CD4-positive, alpha-beta memory T cell (primary cell): ENCODE results near the gene MRNIP. TPM values are rescaled to one million over a fixed set of nuclear protein-coding genes. Genes with fewer than 3 reads are reported as not detected.
"Not testable (repeated sequence)": the region's sequence is repeated elsewhere in the genome, so short reads cannot be mapped to it uniquely, and the experiment has no call there.

Source experiments
- CTCF ChIA-PET: fragments of 350-600 bp; sonication (Branson Sonifier 250); formaldehyde crosslinking; loops from one replicate; lab custom pipeline; 2021; ENCODE audit warnings: inconsistent platforms; ENCODE audit not compliant: partially characterized antibody; lab: Charles Lee
- POLR2A ChIA-PET: fragments of 350-600 bp; sonication (Branson Sonifier 250); formaldehyde crosslinking; loops from one replicate; lab custom pipeline; 2021; ENCODE audit not compliant: partially characterized antibody; lab: Charles Lee
- DNase-seq, 5 donors: peaks; one replicate each; pipeline versions ENCODE4 v3.0.0 to v3.0.0-alpha.2; 2020 to 2022; ENCODE audit warnings: mixed read lengths in 1 of 5
- H3K27ac ChIP-seq: one replicate; pipeline ENCODE4 v1.7.0; 2013; ENCODE audit warnings: low read depth, low read length
- H3K27me3 ChIP-seq: 2 replicates; pipeline ENCODE4 v1.7.0; 2013; ENCODE audit warnings: mild to moderate bottlenecking, low read length, moderate library complexity; ENCODE audit not compliant: insufficient read depth
- H3K36me3 ChIP-seq: 2 replicates; pipeline ENCODE4 v1.7.0; 2013; ENCODE audit warnings: mild to moderate bottlenecking, low read length, moderate library complexity; ENCODE audit not compliant: insufficient read depth
- H3K4me1 ChIP-seq: 2 replicates; pipeline ENCODE4 v1.7.0; 2013; ENCODE audit warnings: mild to moderate bottlenecking, low read length, moderate library complexity; ENCODE audit not compliant: insufficient read depth
- H3K4me3 ChIP-seq, 2 donors: one replicate each; pipeline ENCODE4 v1.7.0; 2013; ENCODE audit warnings: low read length in 2 of 2, mild to moderate bottlenecking in 1 of 2
- H3K9me3 ChIP-seq, 2 donors: one replicate each; pipeline ENCODE4 v1.7.0; 2013; ENCODE audit warnings: low read length in 2 of 2, control low read depth in 1 of 2; ENCODE audit not compliant: control insufficient read depth in 1 of 2
- H3K27ac Mint-ChIP-seq, 7 donors: one replicate each; pipeline ENCODE4 v1.8.0; 2020 to 2021; ENCODE audit warnings: mixed read lengths in 7 of 7, mild to moderate bottlenecking in 6 of 7, inconsistent platforms in 3 of 7, moderate library complexity in 3 of 7
- H3K27me3 Mint-ChIP-seq, 2 donors: one replicate each; pipeline ENCODE4 v1.8.0; 2020 to 2021; ENCODE audit warnings: mixed read lengths in 2 of 2
- H3K36me3 Mint-ChIP-seq, 2 donors: one replicate each; pipeline ENCODE4 v1.8.0; 2020 to 2021; ENCODE audit warnings: mixed read lengths in 2 of 2, inconsistent platforms in 1 of 2, mild to moderate bottlenecking in 1 of 2
- H3K4me1 Mint-ChIP-seq, 4 donors: one replicate each; pipeline ENCODE4 v1.8.0; 2020 to 2021; ENCODE audit warnings: mixed read lengths in 4 of 4, mild to moderate bottlenecking in 1 of 4
- H3K4me3 Mint-ChIP-seq, 8 donors: one replicate each; pipeline ENCODE4 v1.8.0; 2020 to 2021; ENCODE audit warnings: mixed read lengths in 8 of 8, mild to moderate bottlenecking in 7 of 8, moderate library complexity in 6 of 8, inconsistent platforms in 3 of 8
- H3K9me3 Mint-ChIP-seq, 8 donors: one replicate each; pipeline ENCODE4 v1.8.0; 2020 to 2021; ENCODE audit warnings: mixed read lengths in 8 of 8, mild to moderate bottlenecking in 5 of 8, inconsistent platforms in 3 of 8, moderate library complexity in 1 of 8
- intact Hi-C: fragments of 100-400 bp; cut with micrococcal nuclease; formaldehyde crosslinking; loops from one replicate; pipeline ENCODE4 v1.15.1; 2023
- polyA plus RNA-seq, 2 donors: library from polyadenylated mRNA; unstranded; fragments of 300-500 nt; fragmentation: Illumina TruSeq; gene quantifications; one replicate each; pipeline ENCODE4 v1.2.3, GENCODE V29; 2021
- total RNA-seq, 2 experiments: library from RNA; stranded (reverse); gene quantifications; one replicate each; pipeline ENCODE4 v1.2.3, GENCODE V29; 2021

Gene MRNIP
- total and polyA plus RNA-seq, 4 experiments from 2014 or later: 11.4 to 129 (median 70.9) TPM

DNA sequence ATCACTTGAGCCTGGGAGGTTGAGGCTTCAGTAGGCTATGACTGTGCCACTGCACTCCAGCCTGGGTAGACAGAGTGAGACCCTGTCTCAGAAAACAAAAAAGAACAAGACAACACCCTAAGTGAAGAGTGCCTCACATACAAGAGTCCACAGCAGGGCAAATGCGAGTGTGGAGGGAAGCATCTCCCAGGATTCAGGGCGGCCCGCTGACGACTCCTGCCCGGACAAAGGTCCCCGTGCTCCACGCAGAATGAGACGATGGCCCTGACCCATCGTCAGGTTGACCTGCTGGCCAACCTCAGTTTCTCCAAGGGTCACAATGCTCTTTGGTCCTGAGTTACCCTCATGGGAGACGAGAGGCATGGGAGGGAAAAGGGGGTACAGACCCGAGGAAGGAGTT lies 18.3 kb downstream of the MRNIP start:
- H3K9me3 Mint-ChIP-seq: peaks cover 0 to 5% (median 2%) of the 10 kb centered on the region in 8 donors
- intact Hi-C loops: no loop called here
- POLR2A ChIA-PET: interaction anchor here (1.1 kb wide), 1 partner anchor 17 kb away, joined by 3 read pairs; no protein-coding TSS in a partner anchor

GRCh38 chr5:179839328-179840256 lies 19.0 kb downstream of the MRNIP start:
- peaks cover 41 to 66% of the 10 kb centered on the region in 2 donors for H3K36me3 Mint-ChIP-seq
- ChIA-PET CTCF (interaction anchor here (0.7 kb wide), 1 partner anchor 133 kb away, joined by 4 read pairs; no protein-coding TSS in a partner anchor), POLR2A (interaction anchor here (1.1 kb wide), 1 partner anchor 18 kb away, joined by 3 read pairs; no protein-coding TSS in a partner anchor)
- peaks cover 39% of the 10 kb centered on the region for H3K36me3 ChIP-seq
- intact Hi-C loops: loop anchor here (5.0 kb wide), 1 partner anchor 37 kb away; no protein-coding TSS in a partner anchor
- peaks cover 21% of the 10 kb centered on the region for H3K4me1 ChIP-seq
- peaks cover 12 to 26% (median 17%) of the 10 kb centered on the region in 4 donors for H3K4me1 Mint-ChIP-seq
- no peaks in the 10 kb centered on the region for H3K9me3 Mint-ChIP-seq
- no peaks in the 10 kb centered on the region for H3K9me3 ChIP-seq
- no peak overlapping the region for H3K27ac ChIP-seq
- no peak overlapping the region for H3K4me3 Mint-ChIP-seq
- H3K4me3 ChIP-seq: no peak overlapping the region
- DNase-seq: no peak
- no peaks in the 10 kb centered on the region for H3K27me3 Mint-ChIP-seq
- no peaks in the 10 kb centered on the region for H3K27me3 ChIP-seq
- H3K27ac Mint-ChIP-seq: peak overlapping the region in 5 of 7 donors; percentile 8 to 82 (median 29)

More for the DNA sequence above, 18.3 kb downstream of the MRNIP start:
- Histone ChIP-seq H3K4me1 (peaks cover 21% of the 10 kb centered on the region), H3K36me3 (peaks cover 39% of the 10 kb centered on the region), H3K27ac (no peak overlapping the region), H3K9me3 (no peaks in the 10 kb centered on the region), H3K27me3 (no peaks in the 10 kb centered on the region), H3K4me3 (no peak overlapping the region)
- H3K4me1 Mint-ChIP-seq: peaks cover 12 to 25% (median 17%) of the 10 kb centered on the region in 4 donors
- H3K27ac Mint-ChIP-seq: peak overlapping the region in 5 of 7 donors; percentile 52 to 81 (median 77)
- CTCF ChIA-PET: no interaction called here
- H3K4me3 Mint-ChIP-seq: no peak overlapping the region
- no peaks in the 10 kb centered on the region for H3K27me3 Mint-ChIP-seq
- no peak for DNase-seq
- H3K36me3 Mint-ChIP-seq: peaks cover 46 to 69% of the 10 kb centered on the region in 2 donors

DNA sequence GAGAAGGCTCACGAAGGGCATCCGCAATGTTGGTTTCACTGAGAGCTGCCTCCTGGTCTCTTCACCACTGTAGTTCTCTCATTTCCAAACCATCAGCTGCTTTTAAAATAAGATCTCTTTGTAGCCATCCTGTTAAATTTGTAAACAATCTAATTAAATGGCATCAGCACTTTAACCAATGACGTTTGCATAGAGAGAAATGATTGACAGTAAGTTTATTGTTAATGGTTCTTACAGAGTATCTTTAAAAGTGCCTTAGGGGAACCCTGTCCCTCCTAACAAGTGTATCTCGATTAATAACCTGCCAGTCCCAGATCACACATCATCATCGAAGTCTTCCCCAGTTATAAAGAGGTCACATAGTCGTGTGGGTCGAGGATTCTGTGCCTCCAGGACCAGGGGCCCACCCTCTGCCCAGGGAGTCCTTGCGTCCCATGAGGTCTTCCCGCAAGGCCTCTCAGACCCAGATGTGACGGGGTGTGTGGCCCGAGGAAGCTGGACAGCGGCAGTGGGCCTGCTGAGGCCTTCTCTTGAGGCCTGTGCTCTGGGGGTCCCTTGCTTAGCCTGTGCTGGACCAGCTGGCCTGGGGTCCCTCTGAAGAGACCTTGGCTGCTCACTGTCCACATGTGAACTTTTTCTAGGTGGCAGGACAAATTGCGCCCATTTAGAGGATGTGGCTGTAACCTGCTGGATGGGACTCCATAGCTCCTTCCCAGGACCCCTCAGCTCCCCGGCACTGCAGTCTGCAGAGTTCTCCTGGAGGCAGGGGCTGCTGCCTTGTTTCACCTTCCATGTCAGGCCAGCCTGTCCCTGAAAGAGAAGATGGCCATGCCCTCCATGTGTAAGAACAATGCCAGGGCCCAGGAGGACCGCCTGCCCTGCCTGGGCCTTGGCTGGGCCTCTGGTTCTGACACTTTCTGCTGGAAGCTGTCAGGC lies 21.3 kb downstream of the MRNIP start:
- POLR2A ChIA-PET: interaction anchor here (1.1 to 2.8 kb wide), 8 partner anchors 10 to 213 kb away, joined by 3 to 20 read pairs (median 6); partner anchors contain the start of genes MAML1, MRNIP and SQSTM1
- H3K4me1 Mint-ChIP-seq: peaks cover 12 to 26% (median 17%) of the 10 kb centered on the region in 4 donors
- CTCF ChIA-PET: interaction anchor here (0.5 to 1.7 kb wide), 6 partner anchors 10 to 75 kb away, joined by 3 to 4 read pairs (median 3); no protein-coding TSS in a partner anchor
- peaks cover 21% of the 10 kb centered on the region for H3K4me1 ChIP-seq
- no peaks in the 10 kb centered on the region for H3K27me3 ChIP-seq
- peak overlapping the region in 1 of 2 donors; percentile 30 for H3K4me3 ChIP-seq
- H3K36me3 ChIP-seq: peaks cover 56% of the 10 kb centered on the region
- H3K4me3 Mint-ChIP-seq: peak overlapping the region in 5 of 8 donors; percentile 57 to 74 (median 71)
- H3K27me3 Mint-ChIP-seq: no peaks in the 10 kb centered on the region
- H3K9me3 Mint-ChIP-seq: no peaks in the 10 kb centered on the region
- peaks cover 50 to 72% of the 10 kb centered on the region in 2 donors for H3K36me3 Mint-ChIP-seq
- DNase-seq: no peak
- H3K27ac ChIP-seq: peak overlapping the region; percentile 57
- intact Hi-C loops: loop anchor here (5.0 kb wide), 1 partner anchor 35 kb away; no protein-coding TSS in a partner anchor
- H3K27ac Mint-ChIP-seq: peak overlapping the region; percentile 82 to 96 (median 93)
- no peaks in the 10 kb centered on the region for H3K9me3 ChIP-seq

DNA sequence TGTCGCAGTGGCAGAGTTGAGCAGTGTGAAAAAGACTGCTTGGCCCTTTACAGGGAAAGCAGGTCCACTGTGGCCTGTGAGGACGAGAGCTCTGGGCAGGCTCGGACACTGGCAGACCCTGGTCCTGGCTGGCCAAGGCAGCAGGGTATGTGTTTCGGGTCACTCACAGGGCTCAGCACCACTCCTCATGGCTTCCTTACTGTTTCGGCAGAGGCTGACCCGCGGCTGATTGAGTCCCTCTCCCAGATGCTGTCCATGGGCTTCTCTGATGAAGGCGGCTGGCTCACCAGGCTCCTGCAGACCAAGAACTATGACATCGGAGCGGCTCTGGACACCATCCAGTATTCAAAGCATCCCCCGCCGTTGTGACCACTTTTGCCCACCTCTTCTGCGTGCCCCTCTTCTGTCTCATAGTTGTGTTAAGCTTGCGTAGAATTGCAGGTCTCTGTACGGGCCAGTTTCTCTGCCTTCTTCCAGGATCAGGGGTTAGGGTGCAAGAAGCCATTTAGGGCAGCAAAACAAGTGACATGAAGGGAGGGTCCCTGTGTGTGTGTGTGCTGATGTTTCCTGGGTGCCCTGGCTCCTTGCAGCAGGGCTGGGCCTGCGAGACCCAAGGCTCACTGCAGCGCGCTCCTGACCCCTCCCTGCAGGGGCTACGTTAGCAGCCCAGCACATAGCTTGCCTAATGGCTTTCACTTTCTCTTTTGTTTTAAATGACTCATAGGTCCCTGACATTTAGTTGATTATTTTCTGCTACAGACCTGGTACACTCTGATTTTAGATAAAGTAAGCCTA lies 22.2 kb downstream of the MRNIP start:
- peaks cover 57% of the 10 kb centered on the region for H3K36me3 ChIP-seq
- no peaks in the 10 kb centered on the region for H3K27me3 ChIP-seq
- ChIA-PET CTCF (interaction anchor here (1.2 to 1.7 kb wide), 4 partner anchors 11 to 74 kb away, joined by 3 to 4 read pairs (median 3); no protein-coding TSS in a partner anchor), POLR2A (interaction anchor here (1.1 to 2.8 kb wide), 8 partner anchors 9 to 212 kb away, joined by 3 to 20 read pairs (median 6); partner anchors contain the start of genes MAML1, MRNIP and SQSTM1)
- H3K27ac Mint-ChIP-seq: peak overlapping the region; percentile 82 to 96 (median 93)
- peak overlapping the region in 1 of 2 donors; percentile 30 for H3K4me3 ChIP-seq
- H3K4me3 Mint-ChIP-seq: peak overlapping the region in 7 of 8 donors; percentile 37 to 74 (median 65)
- intact Hi-C loops: loop anchor here (1.0 to 5.0 kb wide), 2 partner anchors 22 to 34 kb away; partner anchors contain the start of gene MRNIP
- peak overlapping the region; percentile 57 for H3K27ac ChIP-seq
- peaks cover 14 to 26% (median 17%) of the 10 kb centered on the region in 4 donors for H3K4me1 Mint-ChIP-seq
- no peaks in the 10 kb centered on the region for H3K27me3 Mint-ChIP-seq
- DNase-seq: peak; percentile 48 to 84 (median 64)
- peaks cover 21% of the 10 kb centered on the region for H3K4me1 ChIP-seq
- H3K9me3 Mint-ChIP-seq: no peaks in the 10 kb centered on the region
- peaks cover 52 to 74% of the 10 kb centered on the region in 2 donors for H3K36me3 Mint-ChIP-seq
- no peaks in the 10 kb centered on the region for H3K9me3 ChIP-seq

DNA sequence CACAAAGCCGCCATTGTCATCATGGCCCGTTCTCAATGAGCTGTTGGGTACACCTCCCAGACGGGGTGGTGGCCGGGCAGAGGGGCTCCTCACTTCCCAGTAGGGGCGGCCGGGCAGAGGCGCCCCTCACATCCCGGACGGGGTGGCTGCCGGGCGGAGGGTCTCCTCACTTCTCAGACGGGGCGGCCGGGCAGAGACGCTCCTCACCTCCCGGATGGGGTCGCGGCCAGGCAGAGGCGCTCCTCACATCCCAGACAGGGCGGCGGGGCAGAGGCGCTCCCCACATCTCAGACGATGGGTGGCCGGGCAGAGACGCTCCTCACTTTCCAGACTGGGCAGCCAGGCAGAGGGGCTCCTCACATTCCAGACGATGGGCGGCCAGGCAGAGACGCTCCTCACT lies 23.7 kb downstream of the MRNIP start:
- H3K27ac Mint-ChIP-seq, H3K27me3 ChIP-seq, H3K27ac ChIP-seq, H3K27me3 Mint-ChIP-seq, H3K4me3 ChIP-seq, POLR2A ChIA-PET, H3K9me3 Mint-ChIP-seq, H3K4me3 Mint-ChIP-seq, DNase-seq, H3K9me3 ChIP-seq: not testable (repeated sequence)
- CTCF ChIA-PET: interaction anchor here (0.6 kb wide), 1 partner anchor 14 kb away, joined by 3 read pairs; the partner anchor contains the start of gene SQSTM1
- Histone ChIP-seq H3K4me1 (peaks cover 21% of the 10 kb centered on the region), H3K36me3 (peaks cover 57% of the 10 kb centered on the region)
- intact Hi-C loops: loop anchor here (5.0 kb wide), 1 partner anchor 33 kb away; no protein-coding TSS in a partner anchor
- Mint-ChIP-seq H3K4me1 (peaks cover 14 to 30% (median 17%) of the 10 kb centered on the region in 4 donors), H3K36me3 (peaks cover 51 to 74% of the 10 kb centered on the region in 2 donors)
